NCI-H2107 treated with DMSO at 0.1 percent for 48 hours (cell line): ENCODE results near the gene SLC24A3.
"Not testable (repeated sequence)": the region's sequence is repeated elsewhere in the genome, so short reads cannot be mapped to it uniquely, and the experiment has no call there.

Experiments used
- DNase-seq: peaks from one replicate; lab custom pipeline; 2025; ENCODE audit not compliant: unreplicated experiment; lab: John Stamatoyannopoulos, UW

Gene SLC24A3

DNA sequence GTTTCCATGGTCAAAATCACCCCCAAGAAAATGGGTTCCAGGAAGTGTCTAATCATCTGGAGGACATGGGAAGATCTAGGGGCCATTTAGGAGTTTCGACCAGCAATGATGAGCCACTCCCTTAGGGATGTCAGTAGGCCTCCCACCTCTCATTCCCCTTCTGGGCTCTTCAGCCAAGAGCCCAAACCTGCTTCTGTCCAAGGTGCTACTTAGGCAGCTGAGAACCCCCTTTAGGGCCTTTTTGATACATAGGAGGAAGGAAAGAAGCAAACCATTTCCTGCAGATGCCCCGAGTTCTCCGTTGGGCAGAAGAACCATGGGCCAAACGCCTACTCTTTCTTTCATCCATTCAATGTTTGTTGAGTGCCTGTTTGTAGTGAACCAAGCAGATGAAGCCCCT is 404.2 kb downstream of the SLC24A3 start:
- no peak for DNase-seq

- no peak for DNase-seq
Measured at GRCh38 chr20:19617256-19617655, 404.8 kb downstream of the SLC24A3 start.

DNA sequence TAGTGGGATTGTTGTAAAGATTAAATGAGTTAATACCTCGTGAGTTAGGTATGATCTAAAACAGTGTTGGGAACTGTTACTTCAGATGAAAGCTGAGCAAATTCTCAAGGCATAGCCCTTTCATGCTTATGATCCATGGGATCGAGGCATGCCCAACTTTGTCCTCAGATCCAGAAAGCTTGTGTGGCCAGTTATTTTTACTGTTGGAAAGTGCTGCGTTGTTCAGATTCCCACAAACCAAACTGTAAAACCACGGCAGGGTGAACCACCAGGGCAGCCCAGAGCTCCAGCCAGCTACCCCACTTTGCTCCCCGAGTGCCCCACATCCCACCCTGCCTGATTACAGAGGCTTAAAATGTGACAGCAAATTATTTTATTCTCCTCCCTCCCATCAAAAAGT is 406.3 kb downstream of the SLC24A3 start:
- DNase-seq, result no peak

DNA sequence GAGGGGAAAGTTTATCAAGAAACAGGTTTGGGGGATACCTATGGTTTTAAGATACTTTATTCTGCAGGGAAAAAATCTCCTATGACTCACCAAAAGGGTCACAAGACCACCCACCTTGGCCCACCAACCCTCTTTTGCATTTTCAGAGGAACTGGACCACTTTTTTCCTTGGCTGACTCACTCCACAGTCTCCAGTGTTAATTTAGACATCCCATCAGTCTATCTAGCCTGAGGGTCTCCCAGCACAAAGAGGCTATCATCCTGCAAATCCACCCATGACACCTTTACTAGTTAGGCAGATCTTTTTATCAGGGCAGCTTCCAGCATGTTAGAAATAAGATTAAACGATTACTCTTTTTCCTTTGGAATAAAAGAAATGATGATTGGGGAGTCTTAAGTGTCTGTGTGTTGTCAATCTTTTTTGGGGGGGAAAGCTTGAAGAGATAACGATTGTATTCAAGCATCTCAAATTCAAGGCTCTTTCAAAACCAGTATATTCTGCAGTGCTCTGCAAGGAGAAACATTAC is 407.5 kb downstream of the SLC24A3 start:
- DNase-seq, result no peak

GRCh38 chr20:19620446-19620845 is 408.0 kb downstream of the SLC24A3 start:
- DNase-seq, result no peak

- DNase-seq, result no peak
Measured at GRCh38 chr20:19621072-19621471, 408.6 kb downstream of the SLC24A3 start.

DNA sequence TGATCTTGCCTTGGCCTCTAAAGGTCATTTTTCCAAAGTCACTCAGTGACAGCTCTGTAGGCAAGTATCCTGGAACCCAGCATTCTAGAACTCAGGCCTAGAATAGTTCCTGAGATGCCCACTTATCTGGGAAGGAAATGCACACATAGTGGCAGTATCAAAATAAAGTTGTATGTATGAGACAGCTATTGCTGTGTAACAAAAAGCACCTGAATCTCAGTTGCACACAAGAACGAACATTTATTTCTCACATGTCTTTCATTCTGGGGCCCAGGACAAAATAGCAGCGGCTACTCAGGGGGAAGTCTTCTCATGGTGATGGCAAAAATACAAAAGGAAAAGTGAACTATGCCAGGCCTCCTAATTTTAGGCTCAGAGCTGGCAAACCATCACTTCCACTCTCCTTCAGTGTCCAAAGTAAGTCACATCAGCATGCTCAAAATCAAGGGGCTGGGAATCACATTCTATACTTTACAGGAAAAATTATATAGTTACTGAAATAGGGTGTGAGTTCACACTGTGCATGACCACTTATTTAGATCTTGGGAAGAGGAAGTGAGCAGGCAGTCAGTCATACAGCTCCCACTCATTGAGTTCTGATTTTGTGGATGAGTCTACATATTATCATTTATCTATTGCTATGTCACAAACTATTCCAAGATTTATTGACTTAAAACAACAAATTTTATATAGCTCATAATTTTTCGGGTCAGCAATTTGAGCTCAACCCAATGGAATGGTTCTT is 412.0 kb downstream of the SLC24A3 start:
- DNase-seq, result no peak

DNA sequence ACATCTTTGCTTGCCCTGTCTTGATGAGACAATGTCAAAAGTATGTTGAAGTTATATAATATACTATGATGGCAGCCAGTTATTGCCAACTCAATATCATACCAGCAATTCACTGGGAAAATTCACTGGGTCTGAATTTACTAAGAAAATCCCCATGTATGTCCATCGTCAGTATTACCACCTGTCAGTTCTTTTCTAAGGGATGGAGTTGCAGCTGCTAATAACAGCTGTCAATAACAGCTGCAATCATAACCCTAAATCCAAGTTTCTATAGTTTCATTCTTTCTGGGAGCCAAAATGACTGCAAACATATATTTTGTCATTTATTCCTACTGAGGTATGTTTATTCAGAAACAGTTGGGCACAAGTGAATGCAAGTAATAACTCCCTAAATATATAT is 413.0 kb downstream of the SLC24A3 start:
- no peak for DNase-seq

- no peak for DNase-seq
Measured at GRCh38 chr20:19626896-19627295, 414.5 kb downstream of the SLC24A3 start.

DNA sequence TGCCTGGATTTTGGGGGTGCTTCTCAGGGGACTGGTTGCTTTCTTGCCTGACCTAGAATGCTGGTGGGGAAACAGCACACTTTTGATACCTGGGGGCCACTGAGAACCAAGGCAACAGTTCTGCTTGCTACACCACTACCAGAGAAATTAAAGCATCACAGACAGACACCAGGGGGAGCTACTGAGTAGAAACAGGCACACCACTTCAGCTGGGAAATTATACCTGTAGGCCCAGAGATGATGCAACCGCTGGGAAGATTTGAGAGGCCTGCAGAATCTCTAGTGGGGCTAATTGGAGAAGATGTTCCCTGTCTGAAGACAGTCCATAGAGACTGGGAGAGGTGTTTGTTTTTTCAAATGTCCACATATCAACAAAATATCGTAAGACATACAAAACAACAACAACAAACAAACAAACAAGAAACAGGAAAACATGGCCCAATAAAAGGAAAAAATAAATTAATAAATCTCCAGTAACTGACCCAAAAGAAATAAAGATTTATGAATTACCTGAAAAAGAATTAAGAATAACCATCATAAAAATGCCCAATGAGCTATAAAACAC is 416.2 kb downstream of the SLC24A3 start:
- DNase-seq, result peak; percentile 31

DNA sequence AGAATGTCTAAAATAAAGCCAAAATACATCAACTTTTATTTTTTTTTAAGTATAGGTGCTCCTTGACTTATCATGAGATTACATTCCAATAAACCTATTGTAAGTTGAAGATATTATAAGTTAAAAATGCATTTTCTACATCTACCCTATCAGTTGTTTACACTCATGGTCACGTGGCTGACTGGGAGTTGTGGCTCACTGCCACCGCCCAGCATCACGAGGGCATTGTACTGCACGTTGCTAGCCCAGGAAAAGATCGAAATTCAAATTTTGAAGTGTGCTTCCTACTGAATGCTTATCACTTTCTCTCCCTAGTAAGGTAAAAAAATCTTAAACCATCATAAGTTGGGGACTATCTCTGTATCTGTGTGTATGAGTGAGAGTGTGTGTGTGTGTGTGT is 419.0 kb downstream of the SLC24A3 start:
- DNase-seq, result no peak

DNA sequence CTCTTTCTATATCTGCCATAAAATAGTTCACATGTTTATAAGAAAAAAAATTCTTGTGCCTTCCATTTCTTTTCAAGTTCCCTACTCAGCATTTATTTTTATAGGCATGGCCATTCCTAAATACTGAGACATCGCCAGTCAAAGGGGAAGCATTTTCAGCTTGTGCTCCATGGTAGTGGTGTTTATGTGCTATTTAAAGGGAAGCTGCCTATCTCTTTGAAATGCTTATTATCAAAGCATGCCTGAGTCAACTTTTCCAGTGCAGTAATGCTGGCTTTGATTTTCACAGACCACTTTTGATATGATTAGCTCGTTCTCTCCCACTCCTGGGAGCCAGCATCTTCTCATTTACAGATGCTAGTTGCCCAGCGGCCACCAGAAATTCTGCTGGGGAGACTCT is 421.5 kb downstream of the SLC24A3 start:
- no peak for DNase-seq

DNA sequence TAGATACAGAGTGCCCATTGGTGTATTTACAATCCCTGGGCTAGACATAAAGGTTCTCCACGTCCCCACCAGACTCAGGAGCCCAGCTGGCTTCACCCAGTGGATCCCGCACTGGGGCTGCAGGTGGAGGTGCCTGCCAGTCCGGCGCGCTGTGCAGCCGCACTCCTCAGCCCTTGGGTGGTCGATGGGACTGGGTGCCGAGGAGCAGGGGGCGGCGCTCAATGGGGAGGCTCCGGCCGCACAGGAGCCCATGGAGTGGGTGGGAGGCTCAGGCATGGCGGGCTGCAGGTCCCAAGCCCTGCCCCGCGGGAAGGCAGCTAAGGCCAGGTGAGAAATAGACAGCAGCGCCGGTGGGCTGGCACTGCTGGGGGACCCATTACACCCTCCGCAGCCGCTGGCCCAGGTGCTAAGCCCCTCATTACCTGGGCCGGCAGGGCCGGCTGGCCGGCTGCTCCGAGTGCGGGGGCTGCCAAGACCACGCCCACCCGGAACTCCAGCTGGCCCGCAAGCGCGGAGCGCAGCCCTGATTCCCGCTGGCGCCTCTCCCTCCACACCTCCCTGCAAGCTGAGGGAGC is 427.1 kb downstream of the SLC24A3 start:
- DNase-seq, result not testable (repeated sequence)

- no peak for DNase-seq
Measured at GRCh38 chr20:19642860-19643259, 430.4 kb downstream of the SLC24A3 start.

- DNase-seq, result no peak
Measured at GRCh38 chr20:19644085-19644484, 431.6 kb downstream of the SLC24A3 start.

GRCh38 chr20:19646963-19647362 is 434.5 kb downstream of the SLC24A3 start:
- DNase-seq, result no peak

GRCh38 chr20:19648024-19648423 is 435.6 kb downstream of the SLC24A3 start:
- DNase-seq, result no peak

- DNase-seq, result no peak
Measured at GRCh38 chr20:19649041-19649440, 436.6 kb downstream of the SLC24A3 start.

DNA sequence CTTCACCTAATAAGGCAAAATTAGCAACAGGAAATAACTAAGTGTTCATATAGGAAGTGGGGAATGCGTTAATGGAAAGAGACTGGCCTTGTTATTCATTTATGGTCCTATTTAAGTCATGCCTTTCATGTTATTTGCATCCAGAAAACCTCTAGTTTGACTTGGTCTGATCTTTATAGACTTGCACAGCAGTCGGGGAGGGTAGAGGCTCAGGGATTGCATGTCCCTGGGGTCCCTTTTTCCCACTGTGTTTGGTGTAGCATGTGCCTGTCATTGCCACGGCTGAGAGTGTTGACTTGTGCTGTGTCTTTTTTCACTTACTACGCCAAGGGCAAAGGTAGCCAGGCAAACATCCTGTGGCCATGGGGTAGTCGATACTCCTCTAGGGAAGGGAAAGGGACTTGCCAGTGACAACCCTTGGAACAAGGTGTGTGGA is 440.2 kb downstream of the SLC24A3 start:
- no peak for DNase-seq

GRCh38 chr20:19653327-19653726 is 440.9 kb downstream of the SLC24A3 start:
- DNase-seq, result no peak

GRCh38 chr20:19654921-19655320 is 442.5 kb downstream of the SLC24A3 start:
- no peak for DNase-seq

DNA sequence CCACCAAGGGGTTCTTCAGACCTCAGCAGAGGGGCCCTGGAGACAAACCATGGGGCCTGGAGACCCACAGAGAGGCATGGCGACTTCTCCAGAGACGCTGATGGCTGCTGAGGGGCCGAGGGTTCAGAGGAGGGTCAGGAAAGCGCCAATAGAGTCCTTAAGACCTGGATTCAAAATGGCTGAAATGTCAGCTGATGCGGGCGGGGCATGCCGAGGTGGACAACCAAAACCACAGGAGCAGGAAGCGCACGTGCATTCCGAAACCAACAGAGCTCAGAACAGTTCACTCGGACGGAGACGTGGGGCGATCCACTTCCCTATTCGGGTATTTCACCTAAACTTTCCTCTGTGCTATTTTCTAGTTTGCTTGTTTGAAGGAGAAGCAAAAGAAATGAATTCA is 445.7 kb downstream of the SLC24A3 start:
- no peak for DNase-seq
